ENCODE results near the gene S1PR2. TPM values are rescaled to one million over a fixed set of nuclear protein-coding genes. Genes with fewer than 3 reads are reported as not detected.
"Not testable (repeated sequence)": the region's sequence is repeated elsewhere in the genome, so short reads cannot be mapped to it uniquely, and the experiment has no call there.

Gene S1PR2
- total RNA-seq, 1 donor = 44.6 TPM

DNA sequence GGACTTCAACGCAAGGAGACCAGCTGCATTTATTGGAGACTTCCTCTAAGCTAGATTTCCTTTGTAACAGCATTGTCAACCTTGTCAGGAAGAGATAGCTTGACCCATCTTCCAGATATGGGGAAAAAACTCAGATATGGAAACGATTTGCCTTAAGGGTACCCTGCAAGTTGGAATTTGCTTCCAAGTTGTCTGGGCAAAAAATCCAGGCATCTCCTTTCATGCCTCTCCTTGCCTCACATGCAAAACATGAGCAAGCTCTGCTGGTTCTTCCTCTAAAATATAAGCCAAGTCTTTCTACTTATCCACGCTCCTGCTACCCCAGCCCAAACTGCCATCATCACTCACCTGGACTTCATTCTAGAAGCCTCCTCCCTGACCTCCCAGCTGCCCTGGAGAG, 30.0 kb downstream of the S1PR2 start:
- no peak for DNase-seq (ENCODE audit: low read depth)
- TF ChIP-seq CTCF (IDR thresholded peaks at IDR 0.05; ENCODE audit: insufficient read depth, low read length) = no peak
- no peak overlapping the region for H3K4me3 ChIP-seq (ENCODE audit: low read depth, low read length)

GRCh38 chr19:10200101-10200500, 31.0 kb downstream of the S1PR2 start:
- H3K4me3 ChIP-seq (ENCODE audit: low read depth, low read length); DNase-seq (ENCODE audit: low read depth): not testable (repeated sequence)

- peak; percentile 28 for DNase-seq (ENCODE audit: low read depth)
- H3K4me3 ChIP-seq (ENCODE audit: low read depth, low read length) = not testable (repeated sequence)
Measured at GRCh38 chr19:10198889-10199644, 32.1 kb downstream of the S1PR2 start.

DNA sequence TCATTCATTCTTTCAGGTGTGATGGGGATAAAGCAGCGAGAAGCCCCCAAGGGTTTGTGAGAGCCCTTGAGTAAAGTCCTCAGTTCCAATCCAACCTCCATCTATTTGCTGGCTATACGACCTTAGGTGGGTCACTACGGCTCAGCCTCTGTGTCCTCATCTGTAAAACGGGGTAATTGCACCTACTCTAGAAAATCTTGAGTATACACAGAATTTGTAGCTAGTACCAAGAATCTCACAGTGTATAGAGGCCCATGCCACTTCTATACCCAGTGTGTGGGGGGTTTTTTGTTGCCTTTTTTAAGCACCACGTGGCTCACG, 36.0 kb downstream of the S1PR2 start:
- no peak for DNase-seq (ENCODE audit: low read depth)
- TF ChIP-seq CTCF (IDR thresholded peaks at IDR 0.05; ENCODE audit: insufficient read depth, low read length) = no peak
- H3K4me3 ChIP-seq (ENCODE audit: low read depth, low read length) = peak overlapping the region; percentile 83

DNA sequence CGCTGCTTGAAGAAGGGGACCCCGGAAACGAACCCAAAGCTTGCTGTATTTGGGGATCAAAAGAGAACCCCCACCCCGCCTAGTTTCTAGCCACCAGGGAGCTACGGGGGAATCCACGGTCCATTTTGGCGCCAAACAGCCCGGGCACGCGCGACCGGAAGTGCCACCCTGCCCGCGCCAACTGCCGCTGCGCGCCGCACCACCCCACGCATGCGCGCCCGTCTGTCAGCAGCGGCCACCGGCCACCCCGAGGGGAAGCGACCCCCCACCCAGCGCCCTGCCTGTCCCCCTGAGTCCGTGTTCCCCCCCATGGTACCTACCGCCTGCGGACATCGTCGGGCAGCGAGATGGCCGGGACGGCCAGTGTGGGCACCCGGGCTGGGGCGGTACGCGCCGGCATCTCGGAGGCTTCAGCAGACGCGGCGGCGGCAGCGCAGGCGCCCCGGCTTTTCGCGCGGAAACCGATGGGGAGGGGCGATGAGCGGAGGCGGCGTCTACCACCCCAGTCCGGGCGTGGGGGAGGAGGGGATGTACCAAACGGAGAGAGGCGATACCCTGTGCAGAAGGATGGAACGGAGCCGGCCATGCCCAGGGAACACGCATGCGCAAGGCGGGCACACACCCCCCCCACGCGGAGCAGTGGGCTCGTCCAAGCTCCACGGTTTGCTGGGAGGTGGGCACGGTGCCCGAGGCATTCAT, 36.5 kb downstream of the S1PR2 start, which contains the start of gene DNMT1:
TSS of gene DNMT1 (minus strand) at position 454 of the 699 bp plus-strand sequence. CDS start at position 400, 54 bp downstream.
- peak; percentile 96 for DNase-seq (ENCODE audit: low read depth)
- no peak for TF ChIP-seq CTCF (IDR thresholded peaks at IDR 0.05; ENCODE audit: insufficient read depth, low read length)
- peak within 1 kb of the TSS; percentile 83 for H3K4me3 ChIP-seq (ENCODE audit: low read depth, low read length)

DNA sequence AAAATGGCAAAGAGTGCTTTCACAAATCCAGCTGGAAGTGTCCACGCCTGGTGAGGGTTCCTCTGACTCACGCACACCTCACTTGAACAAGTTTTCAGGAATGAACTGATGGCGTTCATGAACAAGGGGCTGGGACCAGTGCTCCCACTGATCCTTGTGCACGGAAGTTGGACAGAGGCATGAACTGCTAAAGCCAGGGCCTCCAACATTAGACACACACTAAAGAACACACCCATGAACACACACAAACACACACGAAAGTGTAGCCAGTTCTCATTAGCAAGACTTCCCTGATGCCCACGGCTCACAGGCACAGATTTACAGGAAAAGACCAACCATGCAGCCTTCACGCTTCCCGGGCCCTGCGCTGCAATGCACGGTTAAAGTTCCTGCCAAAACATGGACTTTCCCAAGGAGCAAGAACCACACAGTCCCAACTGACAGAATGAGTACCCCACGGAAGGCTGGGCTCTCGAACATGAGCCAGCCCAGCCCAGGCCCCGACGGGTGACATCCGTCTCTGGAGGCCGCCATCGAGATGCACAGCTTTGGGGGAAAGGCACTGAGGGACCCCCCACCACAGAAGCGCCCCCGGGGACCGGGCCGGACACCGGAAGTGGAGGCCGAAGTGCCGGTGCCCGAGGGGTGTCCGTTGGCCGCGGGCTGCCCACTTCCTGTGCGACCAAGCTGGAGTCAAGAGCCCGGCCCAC, 37.2 kb downstream of the S1PR2 start:
- H3K4me3 ChIP-seq (ENCODE audit: low read depth, low read length) = peak overlapping the region; percentile 83
- peak; percentile 70 for DNase-seq (ENCODE audit: low read depth)
- no peak for TF ChIP-seq CTCF (IDR thresholded peaks at IDR 0.05; ENCODE audit: insufficient read depth, low read length)

DNA sequence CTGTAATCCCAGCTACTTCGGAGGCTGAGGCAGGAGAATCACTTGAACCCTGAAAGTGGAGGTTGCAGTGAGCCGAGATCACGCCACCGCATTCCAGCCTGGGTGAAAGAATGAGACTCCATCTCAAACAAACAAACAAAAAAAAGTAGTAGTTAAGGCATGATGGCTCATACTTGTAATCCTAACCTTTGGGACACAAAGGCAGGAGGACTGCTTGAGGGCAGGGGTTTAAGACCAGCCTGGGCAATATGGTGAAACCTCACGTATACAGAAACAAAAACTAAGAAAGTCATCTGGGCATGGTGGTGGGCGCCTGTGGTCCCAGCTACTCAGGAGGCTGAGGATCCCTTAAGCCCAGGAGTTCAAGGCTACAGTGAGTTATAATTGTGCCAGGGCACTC, 38.2 kb downstream of the S1PR2 start:
- no peak for TF ChIP-seq CTCF (IDR thresholded peaks at IDR 0.05; ENCODE audit: insufficient read depth, low read length)
- H3K4me3 ChIP-seq (ENCODE audit: low read depth, low read length) = peak overlapping the region; percentile 83

More for the DNA sequence above, 38.2 kb downstream of the S1PR2 start:
- no peak for DNase-seq (ENCODE audit: low read depth)
